Heart left ventricle (tissue), 13 donors: ENCODE data around the gene ZBTB20.

Source experiments
- CTCF ChIP-seq, 12 donors: fragments of 200-600 bp; sonication (generic) in 4 of 12; IDR thresholded peaks; one replicate each; pipeline versions ENCODE4 v1.5.0 to v1.8.0; 2018 to 2022; ENCODE audit warnings: antibody characterized with exemption in 12 of 12, mild to moderate bottlenecking in 5 of 12
- POLR2A ChIP-seq, 2 donors: fragments of 450-650 bp; IDR thresholded peaks; one replicate each; pipeline ENCODE4 v1.6.1; 2017; ENCODE audit warnings: antibody characterized with exemption in 2 of 2, mild to moderate bottlenecking in 2 of 2, moderate library complexity in 2 of 2
- donor health status: ischemic (EF 13 %, LVEDD 7.1; RV severe dilation, severe dysfunction).
- donor health status: DM: no; HTN: yes; CAD: no.
- donor health status: DM: no; HTN: no; CAD: no.
- donor health status: ischemic (EF 25% LVEDD 6.9; RV normal size, moderate dysfunction).
- donor health status: ischemic (EF 25% LVEDD 5.7; RV mildly dilated, moderate dysfunction).
- donor health status: ischemic (EF 35%, LVEDD 5.7; RV mildly dilated, moderate dysfunction).
- donor health status: nonischemic (EF 11% LVEDD 7.7; RV severe dilation, severe dysfunction).
- donor health status: DM: yes; HTN: yes; CAD: no.
- donor health status: PGD.
- donor health status: ischemic (EF 29% LVEDD 5.4; RV normal size, mild dysfunction).
- donor health status: nonischemic (EF 23%, LVEDD 6.1; RV moderate dilation, normal function).

GRCh38 chr3:114454551-114455251 is 692.4 kb downstream of the ZBTB20 start:
- TF ChIP-seq CTCF (IDR thresholded peaks at IDR 0.05) (no peak), POLR2A (IDR thresholded peaks at IDR 0.05) (no peak)
